ENCODE measurements around the gene SEC23IP.
"Not testable (repeated sequence)": the region's sequence is repeated elsewhere in the genome, so short reads cannot be mapped to it uniquely, and the experiment has no call there.

Gene SEC23IP

GRCh38 chr10:119883901-119884611 is 8.5 kb upstream of the SEC23IP start:
- not testable (repeated sequence) for DNase-seq (ENCODE audit: low read depth, low spot score)

DNA sequence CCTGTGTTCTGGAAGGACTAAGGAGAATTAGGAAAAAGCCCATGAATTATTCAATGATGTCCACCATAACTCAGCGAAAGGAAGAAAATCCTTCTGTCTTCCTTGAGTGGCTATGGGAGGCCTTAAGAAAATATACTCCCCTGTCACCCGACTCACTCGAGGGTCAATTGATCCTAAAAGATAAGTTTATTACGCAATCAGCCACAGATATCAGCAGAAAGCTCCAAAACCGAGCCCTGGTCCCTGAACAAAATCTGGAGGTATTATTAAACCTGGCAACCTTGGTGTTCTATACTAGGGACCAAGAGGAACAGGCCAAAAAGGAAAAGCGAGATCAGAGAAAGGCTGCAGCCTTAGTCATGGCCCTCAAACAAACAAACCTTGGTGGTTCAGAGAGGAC is 6.5 kb upstream of the SEC23IP start:
- DNase-seq (ENCODE audit: low read depth, low spot score): not testable (repeated sequence)

- DNase-seq (ENCODE audit: low read depth, low spot score): not testable (repeated sequence)
These were observed 3.8 kb upstream of the SEC23IP start for GRCh38 chr10:119888715-119889114.

DNA sequence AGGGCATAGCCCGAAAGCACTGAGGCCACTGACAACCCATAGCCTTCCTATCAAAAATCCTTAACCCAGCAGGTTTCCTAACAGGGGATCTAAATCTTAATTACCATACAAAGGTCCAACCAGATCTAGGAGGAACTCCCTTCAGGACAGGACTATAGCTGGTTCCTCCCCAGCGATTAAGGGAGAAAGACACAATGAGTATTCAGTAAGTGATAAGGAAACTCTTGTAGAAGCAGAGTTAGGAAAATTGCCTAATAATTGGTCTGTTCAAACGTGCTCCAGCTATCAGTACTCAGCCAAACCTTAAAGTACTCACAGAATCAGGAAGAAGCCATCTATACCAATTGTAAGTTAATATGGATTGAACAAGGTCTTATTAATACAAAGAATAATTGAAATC is 3.3 kb upstream of the SEC23IP start:
- DNase-seq (ENCODE audit: low read depth, low spot score): not testable (repeated sequence)

DNA sequence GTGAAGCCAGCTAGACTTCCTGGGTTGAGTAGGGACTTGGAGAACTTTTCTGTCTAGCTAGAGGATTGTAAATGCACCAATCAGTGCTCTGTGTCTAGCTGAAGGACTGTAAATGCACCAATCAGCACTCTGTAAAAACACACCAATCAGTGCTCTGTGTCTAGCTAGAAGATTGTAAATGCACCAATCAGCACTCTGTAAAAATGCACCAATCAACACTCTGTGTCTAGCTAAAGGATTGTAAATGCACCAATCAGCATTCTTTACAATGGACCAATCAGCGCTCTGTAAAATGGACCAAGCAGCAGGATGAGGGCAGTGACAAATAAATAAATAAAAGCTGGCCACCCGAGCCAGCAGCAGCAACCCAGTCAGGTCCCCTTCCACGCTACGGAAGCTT is 2.2 kb upstream of the SEC23IP start:
- DNase-seq (ENCODE audit: low read depth, low spot score): not testable (repeated sequence)

DNA sequence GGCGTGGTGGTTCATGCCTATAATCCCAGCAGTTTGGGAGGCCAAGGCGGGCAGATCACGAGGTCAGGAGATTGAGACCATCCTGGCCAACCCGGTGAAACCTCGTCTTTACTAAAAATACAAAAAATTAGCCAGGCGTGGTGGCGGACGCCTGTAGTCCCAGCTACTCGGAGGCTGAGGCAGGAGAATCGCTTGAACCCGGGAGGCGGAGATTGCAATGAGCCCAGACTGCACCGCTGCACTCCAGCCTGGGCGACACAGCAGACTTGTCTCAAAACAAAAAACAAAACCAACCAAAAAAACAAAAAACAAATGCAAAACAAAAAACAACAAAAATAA is 712 bp upstream of the SEC23IP start:
- DNase-seq (ENCODE audit: low read depth, low spot score): not testable (repeated sequence)

- no peak for DNase-seq (ENCODE audit: low read depth, low spot score)
These were observed 544 bp downstream of the SEC23IP start for GRCh38 chr10:119893074-119893473.

DNA sequence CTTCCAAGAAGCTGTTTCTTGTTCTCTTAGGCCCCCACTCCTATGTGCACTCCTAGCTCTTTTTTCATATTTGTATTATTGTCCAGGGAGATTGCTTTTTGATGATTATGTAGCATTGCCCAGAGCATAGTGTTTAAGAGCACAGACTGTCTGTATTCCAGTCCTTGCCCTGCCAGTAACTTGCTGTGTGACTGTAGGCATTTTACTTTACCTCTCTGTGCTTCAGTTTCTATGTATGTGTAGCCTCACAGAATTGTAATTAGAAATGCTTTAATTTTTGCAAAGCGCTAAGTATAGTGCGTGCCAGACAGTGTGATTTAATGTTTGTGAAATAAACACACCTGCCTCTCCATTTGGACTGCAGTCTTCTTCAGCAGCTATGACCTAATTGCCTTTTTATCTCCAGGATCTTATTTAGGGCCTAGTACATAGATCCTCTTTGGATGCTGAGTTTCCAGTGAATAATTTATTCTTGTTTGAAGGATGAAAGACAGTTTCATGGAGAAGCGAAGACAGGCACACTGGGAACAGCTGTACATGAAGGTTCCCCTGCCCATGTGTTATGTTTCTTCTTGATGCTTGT is 1.4 kb downstream of the SEC23IP start:
- DNase-seq (ENCODE audit: low read depth, low spot score): no peak

GRCh38 chr10:119896061-119896655 is 3.6 kb downstream of the SEC23IP start:
- no peak for DNase-seq (ENCODE audit: low read depth, low spot score)

DNA sequence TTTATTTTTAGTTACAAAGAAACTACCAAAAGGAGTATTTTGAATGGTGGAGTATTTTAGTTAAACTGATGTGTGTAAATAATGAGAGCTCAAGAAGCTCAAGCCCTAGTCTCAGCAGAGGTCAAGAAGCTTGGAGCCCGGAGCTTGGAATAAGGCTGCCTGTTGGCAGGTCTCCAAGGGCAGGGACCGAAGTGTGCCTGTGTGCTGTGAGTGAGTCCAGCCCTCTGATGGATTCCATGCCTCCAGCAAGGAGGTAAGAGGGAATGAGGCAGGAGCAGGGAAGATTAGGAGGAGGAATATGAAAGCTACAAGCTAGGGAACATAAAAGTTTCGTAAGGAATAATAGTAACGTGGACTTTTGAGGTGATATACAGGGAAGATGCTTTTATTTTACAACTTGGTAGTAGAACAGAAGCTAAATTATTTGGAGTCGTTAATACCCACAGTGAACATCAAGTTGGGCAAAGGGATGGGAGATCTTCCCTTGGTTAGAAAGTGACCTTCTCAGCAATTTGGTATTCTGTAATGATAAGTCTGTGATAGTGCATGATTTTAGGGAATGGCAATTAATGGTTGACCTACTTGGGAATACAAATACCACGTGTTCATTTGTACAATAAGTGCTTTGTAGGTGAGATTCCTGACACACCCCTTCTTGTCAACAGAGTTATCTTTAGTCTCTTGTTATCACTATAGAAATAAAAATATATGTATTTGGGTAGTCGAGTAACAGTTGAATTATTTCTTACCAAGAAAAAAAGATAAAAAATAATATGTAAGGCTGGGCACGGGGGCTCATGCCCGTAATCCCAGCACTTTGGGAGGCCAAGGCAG is 4.6 kb downstream of the SEC23IP start:
- DNase-seq (ENCODE audit: low read depth, low spot score): no peak

DNA sequence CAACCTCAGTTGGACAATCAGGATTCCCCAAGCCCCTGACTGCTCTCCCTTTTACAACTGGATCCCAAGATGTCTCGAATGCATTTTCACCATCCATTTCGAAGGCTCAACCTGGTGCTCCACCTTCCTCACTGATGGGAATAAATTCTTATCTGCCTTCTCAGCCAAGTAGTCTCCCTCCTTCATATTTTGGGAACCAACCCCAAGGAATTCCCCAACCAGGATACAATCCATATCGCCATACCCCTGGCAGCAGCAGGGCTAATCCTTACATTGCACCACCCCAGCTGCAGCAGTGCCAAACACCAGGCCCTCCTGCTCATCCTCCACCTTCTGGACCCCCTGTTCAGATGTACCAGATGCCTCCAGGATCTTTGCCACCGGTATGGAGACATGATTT is 6.0 kb downstream of the SEC23IP start:
- no peak for DNase-seq (ENCODE audit: low read depth, low spot score)

DNA sequence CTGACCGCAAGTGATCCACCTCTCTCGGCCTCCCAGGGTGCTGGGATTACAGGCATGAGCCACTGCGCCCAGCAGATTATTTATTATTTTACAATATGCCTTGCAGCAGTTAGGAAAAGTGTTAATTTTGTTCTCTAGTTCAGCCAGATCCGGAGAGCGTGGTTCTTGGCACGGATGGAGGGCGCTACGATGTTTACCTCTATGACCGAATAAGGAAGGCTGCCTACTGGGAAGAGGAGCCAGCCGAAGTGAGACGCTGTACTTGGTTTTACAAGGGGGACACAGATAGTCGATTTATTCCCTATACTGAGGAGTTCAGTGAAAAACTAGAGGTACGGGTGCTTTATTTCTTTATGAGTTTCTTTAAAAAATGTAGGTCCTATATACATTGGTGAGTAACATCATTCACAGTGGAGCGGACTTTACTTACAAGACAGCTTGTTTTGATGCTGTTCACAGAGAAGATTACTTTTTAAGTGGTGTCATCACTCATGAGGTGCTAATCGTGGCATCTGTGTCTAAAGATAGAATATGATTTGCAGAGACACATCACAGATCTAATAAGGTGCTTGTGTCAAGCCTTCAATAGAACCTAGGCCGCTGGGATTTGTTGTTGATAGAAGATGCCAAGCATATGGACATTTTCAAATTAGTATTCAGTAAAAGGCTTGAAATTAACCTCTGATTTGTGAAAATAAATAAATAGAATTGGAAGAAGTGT is 11.6 kb downstream of the SEC23IP start:
- DNase-seq (ENCODE audit: low read depth, low spot score): no peak

DNA sequence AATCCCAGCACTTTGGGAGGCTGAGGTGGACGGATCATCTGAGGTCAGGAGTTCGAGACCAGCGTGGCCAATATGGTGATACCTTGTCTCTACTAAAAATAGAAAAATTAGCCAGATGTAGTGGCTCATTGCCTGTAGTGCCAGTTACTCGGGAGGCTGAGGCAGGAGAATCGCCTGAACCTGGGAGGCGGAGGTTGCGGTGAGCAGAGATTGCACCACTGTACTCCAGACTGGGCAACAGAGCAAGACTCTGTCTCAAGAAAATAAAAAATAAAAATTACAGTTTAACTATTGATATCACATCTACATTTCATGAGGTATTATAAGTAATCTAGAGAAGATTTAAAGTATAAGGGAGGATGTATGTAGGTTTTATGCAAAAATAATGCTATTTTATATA is 15.2 kb downstream of the SEC23IP start:
- not testable (repeated sequence) for DNase-seq (ENCODE audit: low read depth, low spot score)

- DNase-seq (ENCODE audit: low read depth, low spot score): no peak
These were observed 15.6 kb downstream of the SEC23IP start for GRCh38 chr10:119908166-119908565.

DNA sequence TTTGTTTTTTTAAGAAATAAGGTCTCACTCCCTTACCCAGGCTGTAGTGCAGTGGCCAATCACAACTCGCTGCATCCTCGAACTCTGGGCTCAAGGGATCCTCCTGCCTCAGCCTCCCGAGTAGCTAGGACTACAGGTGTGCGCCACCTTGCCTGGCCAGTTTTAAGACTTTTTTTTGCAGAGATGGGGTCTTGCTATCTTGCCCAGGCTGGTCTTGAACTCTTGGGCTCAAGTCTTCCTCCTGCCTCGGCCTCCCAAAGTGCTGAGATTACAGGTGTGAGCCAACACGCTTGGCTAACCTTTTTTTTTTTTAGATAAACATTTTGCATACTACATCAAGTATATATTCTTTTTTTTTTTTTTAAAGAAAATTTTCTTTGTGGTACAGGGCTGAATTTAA is 18.2 kb downstream of the SEC23IP start:
- no peak for DNase-seq (ENCODE audit: low read depth, low spot score)

- no peak for DNase-seq (ENCODE audit: low read depth, low spot score)
These were observed 25.2 kb downstream of the SEC23IP start for GRCh38 chr10:119917777-119918176.

GRCh38 chr10:119919271-119919670 is 26.7 kb downstream of the SEC23IP start:
- DNase-seq (ENCODE audit: low read depth, low spot score): no peak

- no peak for DNase-seq (ENCODE audit: low read depth, low spot score)
These were observed 27.3 kb downstream of the SEC23IP start for GRCh38 chr10:119919826-119920225.

DNA sequence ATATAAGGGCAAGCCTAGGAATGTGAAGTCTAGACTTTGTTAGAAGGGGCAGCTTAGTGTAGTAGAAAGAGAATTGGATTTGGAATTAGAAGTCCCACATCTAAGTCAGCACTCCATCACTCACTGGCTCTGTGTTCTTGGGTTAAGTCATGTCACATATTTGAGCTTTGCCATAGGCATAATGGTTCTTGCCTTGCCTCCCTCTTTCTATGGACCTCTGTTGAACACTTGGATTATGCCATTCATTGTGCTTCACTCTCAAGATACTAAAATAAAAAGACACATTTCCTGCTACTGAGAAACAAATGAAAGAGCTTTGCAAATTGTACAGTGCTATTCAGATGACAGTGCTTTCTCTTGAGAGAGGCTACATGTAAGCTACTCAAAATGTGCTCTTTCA is 35.9 kb downstream of the SEC23IP start:
- DNase-seq (ENCODE audit: low read depth, low spot score): no peak

DNA sequence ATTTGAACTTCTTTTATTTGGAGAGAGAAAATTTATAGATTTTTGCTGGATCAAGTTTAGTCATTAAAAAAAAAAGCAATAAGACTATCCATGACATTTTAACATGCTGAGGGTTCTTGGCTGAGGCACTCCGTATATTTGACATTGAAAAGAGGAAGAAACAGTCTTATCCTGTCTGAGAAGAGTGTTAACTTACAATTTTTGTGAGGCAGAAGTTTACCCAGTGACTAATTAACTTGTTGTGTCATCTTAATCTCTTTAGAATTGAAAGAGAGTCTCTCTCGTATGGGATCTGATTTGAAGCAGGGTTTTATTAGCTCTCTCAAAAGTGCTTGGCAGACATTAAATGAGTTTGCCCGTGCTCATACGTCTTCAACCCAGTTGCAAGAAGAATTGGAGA is 39.3 kb downstream of the SEC23IP start:
- DNase-seq (ENCODE audit: low read depth, low spot score): no peak

GRCh38 chr10:119932631-119933030 is 40.1 kb downstream of the SEC23IP start:
- no peak for DNase-seq (ENCODE audit: low read depth, low spot score)

DNA sequence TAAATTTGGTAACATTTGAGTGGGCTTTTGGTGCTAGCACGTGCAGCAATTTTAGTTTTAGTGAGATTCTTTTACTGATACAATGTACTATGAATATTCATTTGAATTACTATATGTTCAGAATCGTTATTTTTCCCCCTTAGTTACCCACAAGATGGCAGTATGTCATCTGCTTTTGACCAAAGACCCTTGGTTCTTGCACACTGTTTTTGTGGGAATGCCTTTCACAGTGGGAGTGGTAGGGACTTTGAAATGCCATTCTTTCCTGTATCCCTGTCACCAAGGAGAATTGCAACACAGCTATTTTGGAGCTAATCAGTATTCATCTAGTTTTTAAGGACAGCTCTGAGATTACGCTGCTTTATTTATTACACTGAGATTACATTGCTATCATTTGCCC is 40.6 kb downstream of the SEC23IP start:
- DNase-seq (ENCODE audit: low read depth, low spot score): no peak
